Measurements from ENCODE around the gene BIRC2.
"Not testable (repeated sequence)": the region's sequence is repeated elsewhere in the genome, so short reads cannot be mapped to it uniquely, and the experiment has no call there.

BIRC2 gene

GRCh38 chr11:102346748-102347461 is at the start of gene BIRC2:
BIRC2 (plus strand) TSS chr11:102347214; CDS start chr11:102349855, 2,641 bp downstream.
- peak; percentile 98 for DNase-seq (ENCODE audit: low spot score)

GRCh38 chr11:102300837-102301236 is 46.2 kb upstream of the BIRC2 start:
- not testable (repeated sequence) for DNase-seq (ENCODE audit: low spot score)

- no peak for DNase-seq (ENCODE audit: low spot score)
Observed at GRCh38 chr11:102302241-102302640, 44.8 kb upstream of the BIRC2 start.

GRCh38 chr11:102304686-102305085 is 42.3 kb upstream of the BIRC2 start:
- DNase-seq (ENCODE audit: low spot score) = no peak

GRCh38 chr11:102305352-102306047 is 41.5 kb upstream of the BIRC2 start:
- no peak for DNase-seq (ENCODE audit: low spot score)

GRCh38 chr11:102306048-102306597 is 40.9 kb upstream of the BIRC2 start:
- DNase-seq (ENCODE audit: low spot score) = no peak

GRCh38 chr11:102306817-102307726 is 39.9 kb upstream of the BIRC2 start:
- no peak for DNase-seq (ENCODE audit: low spot score)

GRCh38 chr11:102307727-102308038 is 39.3 kb upstream of the BIRC2 start:
- no peak for DNase-seq (ENCODE audit: low spot score)

GRCh38 chr11:102309621-102310541 is 37.1 kb upstream of the BIRC2 start:
- DNase-seq (ENCODE audit: low spot score) = no peak

- no peak for DNase-seq (ENCODE audit: low spot score)
Observed at GRCh38 chr11:102312667-102313066, 34.3 kb upstream of the BIRC2 start.

- no peak for DNase-seq (ENCODE audit: low spot score)
Observed at GRCh38 chr11:102313238-102313940, 33.6 kb upstream of the BIRC2 start.

GRCh38 chr11:102314784-102315183 is 32.2 kb upstream of the BIRC2 start:
- DNase-seq (ENCODE audit: low spot score) = no peak

GRCh38 chr11:102316346-102316904 is 30.6 kb upstream of the BIRC2 start:
- DNase-seq (ENCODE audit: low spot score) = no peak

- DNase-seq (ENCODE audit: low spot score) = peak; percentile 75
Observed at GRCh38 chr11:102317099-102317767, 29.8 kb upstream of the BIRC2 start, which contains the start of gene BIRC3. BIRC3 (plus strand) TSS chr11:102317484; CDS start chr11:102324510, 7,026 bp downstream.

- DNase-seq (ENCODE audit: low spot score) = no peak
Observed at GRCh38 chr11:102317768-102318103, 29.3 kb upstream of the BIRC2 start.

GRCh38 chr11:102318469-102318868 is 28.5 kb upstream of the BIRC2 start:
- no peak for DNase-seq (ENCODE audit: low spot score)

- no peak for DNase-seq (ENCODE audit: low spot score)
Observed at GRCh38 chr11:102319544-102319943, 27.5 kb upstream of the BIRC2 start.

- no peak for DNase-seq (ENCODE audit: low spot score)
Observed at GRCh38 chr11:102320188-102320587, 26.8 kb upstream of the BIRC2 start.

- DNase-seq (ENCODE audit: low spot score) = no peak
Observed at GRCh38 chr11:102320679-102321078, 26.3 kb upstream of the BIRC2 start.

- no peak for DNase-seq (ENCODE audit: low spot score)
Observed at GRCh38 chr11:102322560-102322959, 24.5 kb upstream of the BIRC2 start.

Measured in left forelimb (tissue), 1 donor.